Sigmoid colon (tissue), 4 donors: ENCODE results near the gene STAT1.

ENCODE experiments used
- EP300 ChIP-seq, 4 donors: sonication (generic); formaldehyde crosslinking; IDR thresholded peaks; one replicate each; pipeline ENCODE4 v1.6.1; 2017; ENCODE audit warnings: antibody characterized with exemption in 4 of 4
- POLR2A ChIP-seq, 2 donors: fragments of 450-650 bp; IDR thresholded peaks; one replicate each; pipeline ENCODE4 v1.6.1; 2016; ENCODE audit warnings: antibody characterized with exemption in 2 of 2, mild to moderate bottlenecking in 2 of 2, moderate library complexity in 2 of 2
- TF ChIP-seq, protein P1 (sequence below), 4 experiments: fragments of 450-650 bp in 3 of 4; fragments of 200-600 bp in 1 of 4; IDR thresholded peaks; one replicate each; pipeline ENCODE4 v1.5.1; 2016 to 2019; ENCODE audit warnings: antibody characterized with exemption in 4 of 4, mild to moderate bottlenecking in 3 of 4, moderate library complexity in 2 of 4

DNA sequence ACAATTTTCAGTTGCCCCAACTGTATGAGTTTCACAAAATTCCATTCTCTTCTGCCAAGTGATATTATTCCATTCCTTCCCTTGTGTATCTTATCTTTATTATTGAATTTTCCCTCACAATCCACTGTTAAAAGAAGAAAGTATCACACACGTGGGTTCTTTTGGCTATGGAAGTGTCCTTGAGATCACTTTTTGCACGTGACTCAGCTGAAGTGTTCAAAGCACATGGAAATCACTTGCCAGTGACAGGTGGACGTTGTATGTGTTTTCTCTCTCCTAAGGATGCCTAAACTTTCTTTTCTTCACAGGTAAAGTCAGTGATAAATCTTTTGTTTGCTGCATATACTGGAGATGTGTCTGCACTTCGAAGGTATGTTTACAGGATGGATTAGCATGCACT, 60.7 kb downstream of the STAT1 start:
- TF ChIP-seq, protein P1, sequence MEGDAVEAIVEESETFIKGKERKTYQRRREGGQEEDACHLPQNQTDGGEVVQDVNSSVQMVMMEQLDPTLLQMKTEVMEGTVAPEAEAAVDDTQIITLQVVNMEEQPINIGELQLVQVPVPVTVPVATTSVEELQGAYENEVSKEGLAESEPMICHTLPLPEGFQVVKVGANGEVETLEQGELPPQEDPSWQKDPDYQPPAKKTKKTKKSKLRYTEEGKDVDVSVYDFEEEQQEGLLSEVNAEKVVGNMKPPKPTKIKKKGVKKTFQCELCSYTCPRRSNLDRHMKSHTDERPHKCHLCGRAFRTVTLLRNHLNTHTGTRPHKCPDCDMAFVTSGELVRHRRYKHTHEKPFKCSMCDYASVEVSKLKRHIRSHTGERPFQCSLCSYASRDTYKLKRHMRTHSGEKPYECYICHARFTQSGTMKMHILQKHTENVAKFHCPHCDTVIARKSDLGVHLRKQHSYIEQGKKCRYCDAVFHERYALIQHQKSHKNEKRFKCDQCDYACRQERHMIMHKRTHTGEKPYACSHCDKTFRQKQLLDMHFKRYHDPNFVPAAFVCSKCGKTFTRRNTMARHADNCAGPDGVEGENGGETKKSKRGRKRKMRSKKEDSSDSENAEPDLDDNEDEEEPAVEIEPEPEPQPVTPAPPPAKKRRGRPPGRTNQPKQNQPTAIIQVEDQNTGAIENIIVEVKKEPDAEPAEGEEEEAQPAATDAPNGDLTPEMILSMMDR (IDR thresholded peaks at IDR 0.05), result no peak
- TF ChIP-seq POLR2A (IDR thresholded peaks at IDR 0.05), result no peak
- TF ChIP-seq EP300 (IDR thresholded peaks at IDR 0.05), result no peak
